ENCODE results near the gene ZIC1. TPM values are rescaled to one million over a fixed set of nuclear protein-coding genes. Genes with fewer than 3 reads are reported as not detected.

The ZIC1 gene
- not detected for total RNA-seq

DNA sequence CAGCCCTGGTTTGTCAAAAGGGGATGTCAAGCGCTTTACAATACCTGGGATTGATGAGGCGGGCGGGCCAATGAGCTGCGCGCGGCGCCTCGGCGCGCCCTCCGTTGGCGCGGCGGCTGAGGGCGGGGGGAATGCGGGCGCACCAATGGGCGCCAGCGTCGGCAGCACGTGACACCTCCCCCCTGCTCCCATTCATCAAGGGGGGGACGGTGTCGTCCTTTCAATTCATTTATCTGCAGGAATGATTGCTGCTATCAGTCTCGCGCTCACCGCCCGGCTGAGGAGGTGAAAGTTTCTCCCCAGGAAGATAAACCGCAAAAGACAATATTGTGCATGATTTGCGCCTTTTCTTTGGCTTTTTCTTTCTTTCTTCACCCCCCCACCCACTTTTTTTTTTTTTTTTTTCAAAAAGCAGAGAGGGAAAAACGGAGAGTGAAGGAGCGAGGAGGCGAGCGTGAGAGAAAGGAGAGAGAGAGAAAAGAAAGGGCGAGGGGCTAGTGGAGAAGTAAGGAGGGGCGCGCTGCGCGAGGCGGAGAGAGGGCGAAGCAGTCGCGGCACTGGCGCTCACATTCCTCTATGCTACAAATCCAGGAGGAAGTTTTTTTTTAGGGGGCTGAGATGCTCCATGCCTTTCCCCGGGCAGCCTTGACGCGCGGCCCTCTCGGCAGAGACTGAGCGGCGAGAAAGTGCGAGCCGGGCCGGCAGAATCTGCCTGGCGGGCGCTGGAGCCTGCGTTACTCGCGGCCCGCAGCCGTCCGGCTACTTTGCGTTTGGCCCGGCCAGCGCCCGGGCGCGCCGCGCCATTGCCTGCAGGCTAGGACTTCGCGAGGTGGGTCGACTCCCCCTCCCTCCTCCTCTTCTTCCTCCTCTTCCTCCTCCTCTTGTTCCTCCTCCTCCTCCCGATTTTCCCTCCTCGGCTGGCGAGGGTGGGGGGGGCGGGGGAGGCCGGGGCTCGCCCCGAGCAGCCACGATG lies at the start of gene ZIC1:
TSS of gene ZIC1 (plus strand) at position 223 of the 973 bp plus-strand sequence. CDS start at position 971, 748 bp downstream.
- intact Hi-C loops (cut with micrococcal nuclease), result loop anchor here (5.0 kb wide), 2 partner anchors 32 to 52 kb away; no protein-coding TSS in a partner anchor
- H3K36me3 Mint-ChIP-seq (ENCODE audit: low read depth), result peaks cover 21% of the 10 kb centered on the region
- peak within 1 kb of the TSS; percentile 45 for H3K4me3 Mint-ChIP-seq
- DNase-seq, result no peak
- peaks cover 50% of the 10 kb centered on the region for H3K4me1 Mint-ChIP-seq (ENCODE audit: low read depth)
- peaks cover 78% of the 10 kb centered on the region for H3K27me3 Mint-ChIP-seq (ENCODE audit: low read depth)
- CTCF ChIA-PET, result no interaction called here
- peaks cover 13% of the 10 kb centered on the region for H3K9me3 Mint-ChIP-seq
- H3K27ac Mint-ChIP-seq, result peak within 1 kb of the TSS; percentile 30

- Mint-ChIP-seq H3K4me3 (no peak overlapping the region), H3K36me3 (ENCODE audit: low read depth) (peaks cover 4% of the 10 kb centered on the region), H3K27me3 (ENCODE audit: low read depth) (peaks cover 76% of the 10 kb centered on the region), H3K27ac (no peak overlapping the region), H3K9me3 (peaks cover 6% of the 10 kb centered on the region), H3K4me1 (ENCODE audit: low read depth) (peaks cover 5% of the 10 kb centered on the region)
- intact Hi-C loops (cut with micrococcal nuclease), result loop anchor here (10.0 kb wide), 1 partner anchor 1585 kb away; no protein-coding TSS in a partner anchor
- DNase-seq, result no peak
- CTCF ChIA-PET, result no interaction called here
These were observed 49.1 kb upstream of the ZIC1 start for GRCh38 chr3:147360051-147360439.

DNA sequence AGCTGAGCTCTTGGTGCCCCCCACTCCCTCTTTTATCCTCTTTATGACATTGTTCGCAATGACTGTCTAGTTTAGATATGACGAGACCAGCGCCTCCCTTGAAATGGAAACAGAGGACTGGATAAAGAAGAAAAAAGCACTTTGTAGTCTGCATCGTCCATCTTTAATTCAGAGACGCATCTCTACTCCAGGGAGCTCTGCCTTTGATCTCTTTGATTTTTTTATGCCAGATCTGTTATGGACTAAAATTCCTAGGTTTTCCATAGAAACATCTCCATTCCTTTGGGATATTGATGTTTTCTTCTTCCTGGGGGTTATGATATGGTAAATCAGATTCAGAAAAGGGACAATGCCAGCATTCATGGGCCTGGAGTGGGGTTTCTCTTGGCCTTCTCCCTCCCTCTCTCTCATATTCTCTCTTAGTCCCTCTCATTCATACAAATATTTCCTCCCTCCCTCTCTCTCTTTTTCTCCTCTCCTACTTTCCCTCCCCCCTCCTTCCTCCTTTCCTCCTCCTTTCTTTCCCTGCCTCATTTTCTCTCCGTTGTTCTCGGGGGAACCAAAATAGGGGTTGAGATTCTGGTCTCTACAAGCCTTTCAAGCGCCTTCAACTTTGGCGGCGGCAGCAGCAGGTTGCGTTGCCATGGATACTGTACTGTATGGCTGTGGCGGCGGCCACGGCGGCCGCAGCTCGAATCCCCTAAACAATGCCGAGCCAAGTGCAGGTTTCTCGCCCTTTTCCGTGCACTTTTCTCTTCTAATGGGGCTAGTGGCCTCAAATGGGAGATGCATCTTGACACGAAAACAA lies 48.3 kb upstream of the ZIC1 start:
- H3K9me3 Mint-ChIP-seq, result peaks cover 6% of the 10 kb centered on the region
- peaks cover 5% of the 10 kb centered on the region for H3K4me1 Mint-ChIP-seq (ENCODE audit: low read depth)
- H3K4me3 Mint-ChIP-seq, result no peak overlapping the region
- no peak overlapping the region for H3K27ac Mint-ChIP-seq
- H3K27me3 Mint-ChIP-seq (ENCODE audit: low read depth), result peaks cover 73% of the 10 kb centered on the region
- intact Hi-C loops (cut with micrococcal nuclease), result loop anchor here (10.0 kb wide), 1 partner anchor 1584 kb away; no protein-coding TSS in a partner anchor
- no peak for DNase-seq
- CTCF ChIA-PET, result no interaction called here
- H3K36me3 Mint-ChIP-seq (ENCODE audit: low read depth), result peaks cover 2% of the 10 kb centered on the region

DNA sequence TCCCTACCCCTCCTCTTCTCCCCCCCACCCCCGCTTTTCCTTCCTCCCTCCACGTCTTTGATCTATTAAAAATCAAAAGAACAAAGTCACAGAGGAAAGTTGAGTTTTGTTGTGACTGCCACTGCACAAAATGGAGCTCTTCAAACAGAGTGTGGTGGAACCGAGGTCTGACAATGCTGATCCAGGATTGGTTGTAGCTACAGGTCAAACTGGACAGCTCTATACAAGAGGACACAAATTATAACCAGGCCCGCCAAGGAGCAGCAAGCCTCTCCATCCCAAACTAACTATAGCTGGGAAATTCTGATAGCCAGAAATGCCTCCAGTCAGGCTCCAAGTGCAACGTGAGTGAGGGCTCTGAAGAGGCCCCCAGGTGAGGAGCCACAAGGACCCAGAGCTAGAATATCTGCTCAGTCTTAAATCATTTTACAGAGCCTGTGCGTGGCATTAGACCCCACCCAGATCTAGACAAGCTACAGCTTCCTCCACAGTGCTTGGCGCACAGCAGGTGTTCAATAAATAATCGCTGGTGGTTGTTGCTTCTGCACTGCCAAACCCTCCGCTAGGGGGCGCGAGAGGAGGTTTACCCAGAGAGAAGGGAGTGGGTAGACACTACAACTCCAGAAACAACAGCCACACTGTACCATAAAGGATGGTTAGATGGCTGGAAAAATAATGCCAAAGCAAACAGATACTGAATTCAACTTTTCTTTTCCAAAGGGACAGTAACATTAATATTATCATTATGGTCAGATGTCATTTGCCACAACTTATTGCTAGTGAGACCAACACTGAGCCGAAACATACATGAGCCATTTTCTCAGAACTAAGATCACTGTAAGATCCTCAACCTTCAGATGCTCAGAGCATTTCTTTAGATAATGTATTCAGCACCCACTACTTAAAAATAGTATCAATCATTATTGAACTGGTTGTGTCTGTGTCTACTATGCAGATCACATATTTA lies 47.4 kb upstream of the ZIC1 start:
- peaks cover 5% of the 10 kb centered on the region for H3K4me1 Mint-ChIP-seq (ENCODE audit: low read depth)
- no peak overlapping the region for H3K4me3 Mint-ChIP-seq
- H3K36me3 Mint-ChIP-seq (ENCODE audit: low read depth), result no peaks in the 10 kb centered on the region
- intact Hi-C loops (cut with micrococcal nuclease), result loop anchor here (10.0 kb wide), 1 partner anchor 1583 kb away; no protein-coding TSS in a partner anchor
- DNase-seq, result peak; percentile 65
- H3K9me3 Mint-ChIP-seq, result peaks cover 6% of the 10 kb centered on the region
- CTCF ChIA-PET, result interaction anchor here (0.6 kb wide), 1 partner anchor 40 kb away, joined by 3 read pairs; no protein-coding TSS in a partner anchor
- no peak overlapping the region for H3K27ac Mint-ChIP-seq
- H3K27me3 Mint-ChIP-seq (ENCODE audit: low read depth), result peaks cover 65% of the 10 kb centered on the region

DNA sequence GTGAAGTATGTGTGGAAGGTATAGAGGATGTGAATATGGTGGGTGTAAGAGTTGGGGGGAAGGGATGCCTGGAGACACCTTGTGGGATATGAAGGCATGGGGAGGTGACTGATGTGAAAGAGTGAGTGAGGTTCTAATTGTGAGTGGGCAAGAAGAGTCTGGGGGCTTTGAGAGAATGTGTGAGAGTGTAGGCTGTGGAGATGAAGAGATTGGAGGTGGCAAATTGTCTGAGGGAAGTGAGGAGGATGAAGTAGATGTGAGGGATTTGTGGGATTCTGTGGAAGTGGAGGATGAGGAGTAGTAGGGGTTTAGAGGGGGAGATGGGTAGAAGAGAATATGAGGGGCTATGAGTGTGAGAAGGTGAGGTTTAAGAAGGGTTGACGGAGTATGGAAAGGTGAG lies 44.4 kb upstream of the ZIC1 start:
- Mint-ChIP-seq H3K27ac (no peak overlapping the region), H3K27me3 (ENCODE audit: low read depth) (peaks cover 59% of the 10 kb centered on the region), H3K4me1 (ENCODE audit: low read depth) (peaks cover 5% of the 10 kb centered on the region), H3K9me3 (peaks cover 6% of the 10 kb centered on the region), H3K4me3 (no peak overlapping the region), H3K36me3 (ENCODE audit: low read depth) (no peaks in the 10 kb centered on the region)
- intact Hi-C loops (cut with micrococcal nuclease), result loop anchor here (10.0 kb wide), 1 partner anchor 1580 kb away; no protein-coding TSS in a partner anchor
- DNase-seq, result no peak
- CTCF ChIA-PET, result no interaction called here

GRCh38 chr3:147365196-147366115 lies 43.7 kb upstream of the ZIC1 start:
- Mint-ChIP-seq H3K9me3 (peaks cover 6% of the 10 kb centered on the region), H3K27ac (no peak overlapping the region), H3K36me3 (ENCODE audit: low read depth) (peaks cover 2% of the 10 kb centered on the region), H3K4me1 (ENCODE audit: low read depth) (peaks cover 5% of the 10 kb centered on the region), H3K27me3 (ENCODE audit: low read depth) (peaks cover 58% of the 10 kb centered on the region), H3K4me3 (no peak overlapping the region)
- intact Hi-C loops (cut with micrococcal nuclease), result loop anchor here (10.0 kb wide), 1 partner anchor 1579 kb away; no protein-coding TSS in a partner anchor
- CTCF ChIA-PET, result no interaction called here
- DNase-seq, result no peak

DNA sequence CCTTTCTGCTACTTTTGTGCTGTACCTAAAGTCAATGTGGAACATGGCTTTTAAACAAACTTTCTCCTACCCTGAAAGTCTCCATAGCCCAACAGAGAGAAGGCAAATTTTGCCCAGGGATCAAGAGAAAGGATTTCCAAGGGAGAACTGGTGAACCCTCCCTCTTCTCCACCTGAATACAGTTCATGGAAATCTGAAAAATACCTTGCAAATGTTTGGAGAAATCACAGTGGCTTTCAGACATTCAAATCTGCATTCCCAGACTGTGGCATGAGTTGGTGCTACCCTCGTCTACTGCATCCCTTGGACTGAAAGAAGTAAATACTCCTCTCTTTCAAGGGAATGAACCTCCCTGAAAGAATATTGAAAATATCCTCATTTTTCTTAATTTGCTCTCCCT lies 41.5 kb upstream of the ZIC1 start:
- H3K4me3 Mint-ChIP-seq, result no peak overlapping the region
- no peaks in the 10 kb centered on the region for H3K4me1 Mint-ChIP-seq (ENCODE audit: low read depth)
- intact Hi-C loops (cut with micrococcal nuclease), result loop anchor here (10.0 kb wide), 1 partner anchor 1577 kb away; no protein-coding TSS in a partner anchor
- peaks cover 6% of the 10 kb centered on the region for H3K9me3 Mint-ChIP-seq
- peaks cover 62% of the 10 kb centered on the region for H3K27me3 Mint-ChIP-seq (ENCODE audit: low read depth)
- DNase-seq, result no peak
- H3K27ac Mint-ChIP-seq, result no peak overlapping the region
- CTCF ChIA-PET, result no interaction called here
- peaks cover 4% of the 10 kb centered on the region for H3K36me3 Mint-ChIP-seq (ENCODE audit: low read depth)

- no peak overlapping the region for H3K27ac Mint-ChIP-seq
- no peak overlapping the region for H3K4me3 Mint-ChIP-seq
- peaks cover 67% of the 10 kb centered on the region for H3K27me3 Mint-ChIP-seq (ENCODE audit: low read depth)
- no peaks in the 10 kb centered on the region for H3K4me1 Mint-ChIP-seq (ENCODE audit: low read depth)
- peaks cover 6% of the 10 kb centered on the region for H3K9me3 Mint-ChIP-seq
- DNase-seq, result no peak
- intact Hi-C loops (cut with micrococcal nuclease), result loop anchor here (10.0 kb wide), 1 partner anchor 1577 kb away; no protein-coding TSS in a partner anchor
- CTCF ChIA-PET, result no interaction called here
- peaks cover 4% of the 10 kb centered on the region for H3K36me3 Mint-ChIP-seq (ENCODE audit: low read depth)
These were observed 41.0 kb upstream of the ZIC1 start for GRCh38 chr3:147368151-147368550.

- CTCF ChIA-PET, result no interaction called here
- Mint-ChIP-seq H3K27ac (no peak overlapping the region), H3K4me3 (no peak overlapping the region), H3K36me3 (ENCODE audit: low read depth) (peaks cover 4% of the 10 kb centered on the region), H3K4me1 (ENCODE audit: low read depth) (no peaks in the 10 kb centered on the region), H3K27me3 (ENCODE audit: low read depth) (peaks cover 68% of the 10 kb centered on the region), H3K9me3 (peaks cover 6% of the 10 kb centered on the region)
- intact Hi-C loops (cut with micrococcal nuclease), result loop anchor here (10.0 kb wide), 1 partner anchor 1576 kb away; no protein-coding TSS in a partner anchor
- no peak for DNase-seq
These were observed 40.5 kb upstream of the ZIC1 start for GRCh38 chr3:147368561-147369221.

DNA sequence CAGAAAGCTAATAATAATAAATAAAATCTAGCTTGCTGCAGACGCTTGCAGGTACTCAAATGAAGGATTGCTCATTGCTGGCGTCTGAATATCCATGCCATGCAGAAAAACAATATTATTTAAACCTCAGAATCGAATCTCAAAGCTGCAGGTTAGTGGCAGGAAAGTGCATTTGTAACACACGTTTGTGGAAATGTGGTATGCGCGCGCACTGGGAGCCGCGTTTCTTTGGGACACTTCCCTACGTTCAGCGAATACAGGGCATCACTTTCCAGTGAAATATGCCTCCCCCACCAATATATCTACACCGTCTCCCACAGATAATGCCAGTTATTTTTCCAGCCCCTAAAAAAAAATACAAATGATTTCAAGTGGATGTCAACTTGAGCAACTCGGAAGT lies 39.9 kb upstream of the ZIC1 start:
- H3K9me3 Mint-ChIP-seq, result peaks cover 6% of the 10 kb centered on the region

More for the DNA sequence above, 39.9 kb upstream of the ZIC1 start:
- Mint-ChIP-seq H3K36me3 (ENCODE audit: low read depth) (peaks cover 4% of the 10 kb centered on the region), H3K4me1 (ENCODE audit: low read depth) (no peaks in the 10 kb centered on the region), H3K27me3 (ENCODE audit: low read depth) (peaks cover 72% of the 10 kb centered on the region), H3K4me3 (no peak overlapping the region), H3K27ac (no peak overlapping the region)
- intact Hi-C loops (cut with micrococcal nuclease), result loop anchor here (10.0 kb wide), 1 partner anchor 1576 kb away; no protein-coding TSS in a partner anchor
- no peak for DNase-seq
- CTCF ChIA-PET, result no interaction called here

Data from activated naive CD4-positive, alpha-beta T cell treated with anti-CD3 and anti-CD28 coated beads for 36 hours (primary cell).